PC-9 (cell line): ENCODE data around the gene DISP3. TPM values are rescaled to one million over a fixed set of nuclear protein-coding genes. Genes with fewer than 3 reads are reported as not detected.

ENCODE experiments used
- Bru-seq: library from RNA; stranded (reverse); fragments of 400-500 nt; gene quantifications from one replicate; lab custom pipeline; 2021; lab: Mats Ljungman, UMichigan
- BruChase-seq, 2 experiments: library from RNA; stranded (reverse); fragments of 400-500 nt; gene quantifications; one replicate each; lab custom pipeline; 2021; lab: Mats Ljungman, UMichigan
- BruUV-seq: library from RNA; stranded (reverse); fragments of 400-500 nt; replicated peaks from 2 replicates; lab custom pipeline; 2021; lab: Mats Ljungman, UMichigan
- CTCF ChIA-PET: fragments of 300-600 bp; sonication (Branson Sonifier 250); formaldehyde crosslinking; loops from one replicate; lab custom pipeline; 2022; ENCODE audit warnings: antibody characterized with exemption; lab: Charles Lee
- POLR2A ChIA-PET: fragments of 300-600 bp; sonication (Branson Sonifier 250); formaldehyde crosslinking; loops from one replicate; lab custom pipeline; 2022; ENCODE audit warnings: antibody characterized with exemption; ENCODE audit not compliant: unreplicated experiment; lab: Charles Lee
- DNase-seq, 2 experiments: peaks; one replicate each; pipeline versions ENCODE4 v3.0.0 to v3.0.0-alpha.2; 2015 to 2022; ENCODE audit warnings: mixed read lengths in 1 of 2
- H2AFZ ChIP-seq: fragments of 200-600 bp; sonication (generic); 2 replicates; pipeline ENCODE4 v1.8.1; 2017; ENCODE audit warnings: antibody characterized with exemption
- H3F3A ChIP-seq: fragments of 200-600 bp; sonication (generic); 2 replicates; pipeline ENCODE4 v1.8.1; 2017; ENCODE audit warnings: antibody characterized with exemption, mild to moderate bottlenecking, low read depth; ENCODE audit not compliant: insufficient read depth
- H3K27ac ChIP-seq: fragments of 200-600 bp; sonication (generic); 2 replicates; pipeline ENCODE4 v1.6.1; 2016; ENCODE audit warnings: mixed run types
- H3K27me3 ChIP-seq: fragments of 200-600 bp; sonication (generic); 2 replicates; pipeline ENCODE4 v1.6.1; 2016; ENCODE audit warnings: low read depth, mixed run types; ENCODE audit not compliant: insufficient read depth
- H3K36me3 ChIP-seq: fragments of 200-600 bp; sonication (generic); 2 replicates; pipeline ENCODE4 v1.6.1; 2016; ENCODE audit warnings: low read depth, mixed run types
- H3K4me1 ChIP-seq: fragments of 200-600 bp; sonication (generic); replicated peaks from 2 replicates; pipeline ENCODE4 v1.6.1; 2016; ENCODE audit warnings: mixed run types; ENCODE audit not compliant: insufficient read depth
- H3K4me2 ChIP-seq: fragments of 200-600 bp; sonication (generic); 2 replicates; pipeline ENCODE4 v1.6.1; 2017; ENCODE audit warnings: mixed run types
- H3K4me3 ChIP-seq: fragments of 200-600 bp; sonication (generic); 2 replicates; pipeline ENCODE4 v1.6.1; 2016; ENCODE audit warnings: mixed run types
- H3K79me2 ChIP-seq: fragments of 200-600 bp; sonication (generic); 2 replicates; pipeline ENCODE4 v1.6.1; 2017; ENCODE audit warnings: low read depth, mixed run types
- H3K9me2 ChIP-seq: fragments of 200-600 bp; sonication (generic); 2 replicates; pipeline ENCODE4 v1.8.1; 2017; ENCODE audit warnings: mild to moderate bottlenecking; ENCODE audit not compliant: insufficient read depth
- H3K9me3 ChIP-seq: fragments of 200-600 bp; sonication (generic); 2 replicates; pipeline ENCODE4 v1.8.1; 2016; ENCODE audit warnings: low read depth; ENCODE audit not compliant: insufficient read depth
- H4K20me1 ChIP-seq: fragments of 200-600 bp; sonication (generic); 2 replicates; pipeline ENCODE4 v1.8.1; 2017; ENCODE audit not compliant: insufficient read depth
- CTCF ChIP-seq: fragments of 200-600 bp; sonication (generic); conservative IDR thresholded peaks from 2 replicates; pipeline ENCODE4 v1.6.1; 2017; ENCODE audit warnings: mixed run types, antibody characterized with exemption, mild to moderate bottlenecking, moderate library complexity
- EZH2 ChIP-seq: fragments of 200-600 bp; sonication (generic); IDR thresholded peaks from 2 replicates; pipeline ENCODE4 v1.8.0; 2017; ENCODE audit warnings: antibody characterized with exemption, low read depth
- intact Hi-C: fragments of 100-400 bp; cut with micrococcal nuclease; formaldehyde crosslinking; loops from one replicate; pipeline ENCODE4 v1.10.0; 2022; ENCODE audit not compliant: unreplicated experiment
- long read RNA-seq: library from polyadenylated mRNA; stranded (forward); transcript quantifications from one replicate; pipeline ENCODE4 v2.0.0, GENCODE V29; 2022
- total RNA-seq: library from RNA; stranded (reverse); gene quantifications from 2 replicates; pipeline ENCODE4 v1.2.3, GENCODE V29; 2021

Gene DISP3
- total RNA-seq (not detected in 2 replicates), Bru-seq, nascent RNA (percentile 6 among the genes with signal in this experiment), BruChase-seq, experiment 1, labeled RNA remaining after a 2-hour chase (percentile 9 among the genes with signal in this experiment), BruChase-seq, experiment 2, labeled RNA remaining after a 6-hour chase (not detected)
- long read RNA-seq, result 0 reads

- peak in 1 of 2 experiments; percentile 43 for DNase-seq
- H3K27ac ChIP-seq, result no peak within 1 kb of the TSS
- no peaks in the 10 kb centered on the region; the same call in 1 of the 2 replicates for H4K20me1 ChIP-seq
- no peaks in the 10 kb centered on the region for H3K9me2 ChIP-seq
- TF ChIP-seq EZH2 (no peak), CTCF (no peak)
- CTCF ChIA-PET, result no interaction called here
- H3K27me3 ChIP-seq, result peaks cover 34% of the 10 kb centered on the region
- no peak within 1 kb of the TSS for H3K4me2 ChIP-seq
- POLR2A ChIA-PET, result no interaction called here
- H2AFZ ChIP-seq, result no peak within 1 kb of the TSS
- BruUV-seq, result no TSS peak
- H3K79me2 ChIP-seq, result no peaks in the 10 kb centered on the region
- H3K4me3 ChIP-seq, result no peak within 1 kb of the TSS
- H3F3A ChIP-seq, result no peaks in the 10 kb centered on the region
- intact Hi-C loops, result no loop called here
- no peaks in the 10 kb centered on the region for H3K4me1 ChIP-seq
- no peaks in the 10 kb centered on the region for H3K36me3 ChIP-seq
- no peaks in the 10 kb centered on the region for H3K9me3 ChIP-seq
These were observed at the start of gene DISP3 for GRCh38 chr1:11478571-11479374. Gene DISP3 (plus strand): TSS chr1:11479155. CDS start chr1:11500993, 21,838 bp downstream.

- Histone ChIP-seq H3K4me1 (no peaks in the 10 kb centered on the region), H3K27me3 (peaks cover 94% of the 10 kb centered on the region), H3K4me3 (no peak overlapping the region), H4K20me1 (no peaks in the 10 kb centered on the region), H3K4me2 (no peak overlapping the region), H2AFZ (no peak overlapping the region), H3F3A (no peaks in the 10 kb centered on the region), H3K9me2 (no peaks in the 10 kb centered on the region), H3K36me3 (no peaks in the 10 kb centered on the region), H3K79me2 (no peaks in the 10 kb centered on the region), H3K9me3 (no peaks in the 10 kb centered on the region), H3K27ac (no peak overlapping the region)
- no peak for DNase-seq
- ChIA-PET POLR2A (no interaction called here), CTCF (no interaction called here)
- TF ChIP-seq EZH2 (no peak), CTCF (no peak)
- intact Hi-C loops, result no loop called here
- no TSS peak for BruUV-seq
These were observed 49.7 kb upstream of the DISP3 start for GRCh38 chr1:11429226-11429625.

- H3K27me3 ChIP-seq, result peaks cover 94% of the 10 kb centered on the region
- no peaks in the 10 kb centered on the region for H4K20me1 ChIP-seq
- no peaks in the 10 kb centered on the region for H3K9me2 ChIP-seq
- H3K4me1 ChIP-seq, result no peaks in the 10 kb centered on the region
- ChIA-PET CTCF (no interaction called here), POLR2A (no interaction called here)
- H2AFZ ChIP-seq, result no peak overlapping the region
- H3K36me3 ChIP-seq, result no peaks in the 10 kb centered on the region
- intact Hi-C loops, result no loop called here
- BruUV-seq, result no TSS peak
- no peaks in the 10 kb centered on the region for H3K9me3 ChIP-seq
- H3F3A ChIP-seq, result no peaks in the 10 kb centered on the region
- TF ChIP-seq CTCF (no peak), EZH2 (peak; percentile 60; the same call in 1 of the 2 replicates)
- no peak overlapping the region for H3K4me2 ChIP-seq
- DNase-seq, result no peak
- H3K27ac ChIP-seq, result no peak overlapping the region
- H3K4me3 ChIP-seq, result no peak overlapping the region
- no peaks in the 10 kb centered on the region for H3K79me2 ChIP-seq
These were observed 49.0 kb upstream of the DISP3 start for GRCh38 chr1:11429935-11430334.
